Panc1 (cell line): ENCODE results near the gene GRM4.

Source experiments
- CTCF ChIP-seq: fragments of 450-650 bp; IDR thresholded peaks from 2 replicates; pipeline ENCODE4 v1.5.1; 2017; ENCODE audit warnings: mild to moderate bottlenecking
- TCF7L2 ChIP-seq: IDR thresholded peaks from 2 replicates; pipeline ENCODE4 v1.6.1; 2011; ENCODE audit warnings: mild to moderate bottlenecking, low read depth, low read length, inconsistent platforms

- TF ChIP-seq CTCF (no peak), TCF7L2 (no peak)
These were observed 97.7 kb downstream of the GRM4 start for GRCh38 chr6:34047913-34048867.
